Daoy (cell line): ENCODE results near the gene ERBIN. TPM values are rescaled to one million over a fixed set of nuclear protein-coding genes. Genes with fewer than 3 reads are reported as not detected.
"Not testable (repeated sequence)": the region's sequence is repeated elsewhere in the genome, so short reads cannot be mapped to it uniquely, and the experiment has no call there.

ENCODE experiments used
- DNase-seq: peaks from one replicate; pipeline ENCODE4 v3.0.0-alpha.2; 2015; ENCODE audit warnings: low read depth
- total RNA-seq: library from RNA; depleted of rRNA; stranded (reverse); fragments of >200 nt; shearing (Covaris generic); gene quantifications from 2 replicates; pipeline ENCODE4 v1.2.3, GENCODE V29; 2014

The ERBIN gene
- total RNA-seq, 1 experiment from 2014 or later, result 48.6 TPM

DNA sequence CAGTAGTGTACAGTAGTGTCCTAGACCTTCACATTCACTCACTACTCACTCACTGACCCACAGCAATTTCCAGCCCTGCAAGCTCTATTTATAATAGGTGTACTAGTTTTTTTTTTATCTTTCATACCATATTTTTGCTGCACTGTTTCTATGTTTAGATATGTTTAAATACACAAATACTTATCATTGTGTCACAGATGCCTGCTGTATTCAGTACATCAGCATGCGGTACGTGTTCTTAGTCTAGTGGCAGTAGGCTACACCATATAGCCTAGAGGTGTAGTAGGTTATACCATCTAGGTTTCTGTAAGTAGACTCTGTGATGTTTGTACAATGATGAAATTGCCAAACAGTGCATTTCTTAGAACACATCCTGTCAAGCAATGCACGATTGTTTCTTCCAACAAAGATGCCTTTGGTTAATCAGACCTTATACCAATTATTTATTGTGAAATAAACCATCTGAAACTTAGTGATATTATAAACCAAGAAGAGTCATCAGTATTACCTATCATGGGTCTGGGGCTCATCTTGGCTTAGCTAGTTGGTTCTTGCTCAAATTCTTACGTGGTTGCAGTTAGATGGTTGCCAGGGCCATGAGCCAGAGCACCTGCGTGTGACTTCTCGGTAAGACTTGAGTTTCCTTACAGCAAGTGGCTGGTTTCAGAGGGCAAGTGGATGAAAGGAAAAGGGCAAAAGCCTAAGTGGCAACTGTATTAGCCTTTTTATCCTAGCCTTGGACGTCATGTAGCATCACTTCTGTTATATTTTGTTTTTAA lies 41.1 kb downstream of the ERBIN start:
- DNase-seq, result no peak

DNA sequence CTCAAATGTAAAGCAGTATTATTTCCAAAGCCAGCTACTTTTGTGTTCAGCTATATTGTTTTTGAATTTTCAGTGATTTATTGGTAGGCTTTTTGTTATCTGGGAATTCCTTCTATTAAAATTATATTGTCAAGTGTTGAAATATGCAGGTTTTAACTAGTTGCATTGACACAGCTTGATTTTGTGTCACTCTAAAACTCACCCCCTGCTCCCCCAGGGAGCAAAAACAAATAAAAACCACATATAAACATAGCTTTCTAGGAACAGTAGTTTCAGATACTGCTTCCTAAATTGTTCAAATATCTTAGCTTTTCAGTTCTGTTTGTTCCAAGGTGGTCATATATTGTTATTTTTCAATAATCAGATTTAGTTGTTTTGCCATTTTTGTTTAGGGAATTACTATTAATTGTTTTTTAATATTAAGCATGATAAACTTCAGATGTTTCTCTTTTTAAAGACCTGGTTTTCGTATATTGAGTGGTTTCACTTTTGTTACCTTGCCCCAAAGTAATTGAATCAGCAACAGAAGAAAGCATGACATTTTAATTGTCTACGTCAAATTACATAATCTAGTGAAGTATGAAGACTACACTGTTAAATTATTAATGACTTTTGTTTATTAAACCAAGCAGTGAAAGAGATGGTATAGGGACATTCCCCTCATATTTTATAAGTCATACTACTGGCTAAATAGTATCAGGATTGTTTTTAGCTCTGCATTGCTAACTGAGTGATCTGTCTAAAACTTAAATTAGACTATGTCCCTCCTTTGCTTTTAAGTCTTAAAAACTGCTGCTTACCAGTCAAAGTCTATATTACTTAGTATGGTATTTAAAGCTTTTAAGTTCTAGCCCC lies 43.4 kb downstream of the ERBIN start:
- DNase-seq, result no peak

DNA sequence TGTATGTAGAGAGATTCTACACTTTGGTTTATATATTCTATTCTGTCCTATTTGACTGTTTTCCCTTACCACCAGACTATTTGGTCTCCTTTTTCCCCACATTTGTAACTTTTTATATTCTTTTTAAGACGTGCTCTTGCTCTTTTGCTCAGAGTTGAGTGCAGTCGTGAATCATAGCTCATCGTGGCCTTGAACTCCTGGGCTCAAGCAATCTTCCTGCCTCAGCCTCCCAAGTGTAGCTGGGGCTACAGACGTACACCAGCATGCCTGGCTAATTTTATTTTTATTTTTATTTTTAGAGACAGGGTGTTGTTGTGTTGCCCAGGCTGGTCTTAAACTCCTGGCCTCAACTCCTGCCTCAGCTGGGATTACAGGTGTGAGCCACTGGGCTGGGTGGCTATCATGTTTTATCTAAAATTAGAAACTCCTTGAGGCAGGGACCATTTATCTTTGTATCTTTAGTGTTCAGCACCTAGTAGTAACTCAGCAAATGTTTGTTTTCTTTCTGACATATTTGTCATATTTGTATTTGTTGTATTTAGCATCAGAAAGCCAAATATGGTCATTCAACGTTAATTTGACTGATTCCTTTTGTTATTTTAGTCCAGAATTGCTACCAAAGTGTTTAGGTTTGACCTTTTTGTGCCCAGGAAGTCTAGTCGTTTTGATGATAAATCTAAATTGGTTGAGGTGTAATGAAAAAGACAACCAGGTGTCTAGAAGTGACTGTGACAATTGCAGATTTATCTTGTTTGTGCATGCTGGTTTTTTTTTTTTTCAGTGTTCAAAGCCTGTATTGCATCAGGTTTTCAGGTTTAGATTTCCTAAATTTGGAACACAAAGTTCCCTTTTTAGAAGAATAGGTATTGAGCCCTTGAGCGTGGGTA lies 44.3 kb downstream of the ERBIN start:
- DNase-seq, result no peak

DNA sequence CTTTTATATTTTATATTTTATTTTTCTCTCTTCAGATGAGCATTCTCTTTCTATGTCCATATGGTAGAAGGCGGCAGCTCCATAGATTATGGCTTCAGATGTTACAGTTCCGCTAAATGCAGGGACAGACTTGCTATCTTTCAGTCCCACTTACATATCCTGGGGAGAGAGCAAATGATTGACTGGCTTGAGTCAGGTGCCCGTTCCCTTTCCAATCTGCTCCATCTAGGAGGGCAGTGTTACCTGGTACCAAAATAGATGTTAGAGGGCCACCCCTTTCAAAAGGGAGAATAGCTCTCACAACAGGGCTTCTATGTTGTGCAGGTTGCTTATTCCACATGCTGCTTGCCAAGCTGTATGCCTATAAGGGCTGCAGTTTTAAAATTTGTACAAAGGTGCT lies 45.3 kb downstream of the ERBIN start:
- DNase-seq, result no peak

DNA sequence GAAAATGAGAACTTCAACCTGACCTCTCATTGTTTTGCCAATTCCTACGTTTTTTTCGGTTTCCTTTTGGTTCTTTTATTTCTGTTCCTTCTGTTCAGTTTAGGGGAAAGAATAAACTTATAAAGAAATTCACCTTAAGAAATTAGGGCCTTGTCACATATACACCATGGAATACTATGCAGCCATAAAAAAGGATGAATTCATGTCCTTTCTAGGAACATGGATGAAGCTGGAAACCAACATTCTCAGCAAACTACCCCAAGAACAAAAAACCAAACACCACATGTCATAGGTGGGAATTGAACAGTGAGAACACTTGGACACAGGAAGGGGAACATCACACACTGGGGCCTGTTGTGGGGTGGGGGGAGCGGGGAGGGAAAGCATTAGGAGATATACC lies 46.5 kb downstream of the ERBIN start:
- not testable (repeated sequence) for DNase-seq

DNA sequence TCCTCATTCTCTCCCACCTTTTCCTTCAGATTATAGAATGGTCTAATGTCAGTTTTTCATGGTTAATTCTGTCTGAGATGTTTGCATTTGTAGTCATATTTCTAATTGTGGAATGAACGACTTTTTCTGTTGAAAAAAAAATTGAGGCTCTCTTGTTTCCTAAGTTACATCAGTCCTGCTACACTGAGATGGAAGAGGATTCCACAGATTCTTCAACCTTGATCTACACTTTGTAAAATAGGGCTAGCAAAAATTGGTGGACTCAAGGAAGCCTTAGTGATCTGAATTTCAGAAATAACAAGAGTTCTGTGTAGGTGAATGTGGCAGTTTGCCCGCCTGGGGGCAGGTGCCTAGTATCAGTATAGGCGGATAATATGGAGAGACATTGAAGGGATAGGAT lies 51.9 kb downstream of the ERBIN start:
- DNase-seq, result no peak

DNA sequence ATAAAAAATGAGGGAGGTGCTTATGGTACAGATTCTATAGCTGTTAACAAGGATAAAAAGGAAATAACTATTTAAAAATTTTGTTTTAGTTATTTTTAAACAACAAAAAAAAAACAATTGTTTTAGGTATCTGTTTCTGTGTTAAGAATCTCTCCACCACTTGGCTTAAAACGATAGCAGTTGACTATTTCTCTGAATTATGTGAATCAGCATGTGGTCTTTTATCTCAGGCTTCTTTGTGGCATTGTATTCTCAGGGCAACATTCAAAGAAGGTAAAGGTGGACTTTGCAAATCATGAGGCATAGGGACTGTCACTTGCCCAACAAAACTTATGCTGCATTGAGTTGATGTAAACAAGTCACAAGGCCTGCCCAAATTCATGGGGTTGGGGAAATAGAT lies 55.2 kb downstream of the ERBIN start:
- no peak for DNase-seq

DNA sequence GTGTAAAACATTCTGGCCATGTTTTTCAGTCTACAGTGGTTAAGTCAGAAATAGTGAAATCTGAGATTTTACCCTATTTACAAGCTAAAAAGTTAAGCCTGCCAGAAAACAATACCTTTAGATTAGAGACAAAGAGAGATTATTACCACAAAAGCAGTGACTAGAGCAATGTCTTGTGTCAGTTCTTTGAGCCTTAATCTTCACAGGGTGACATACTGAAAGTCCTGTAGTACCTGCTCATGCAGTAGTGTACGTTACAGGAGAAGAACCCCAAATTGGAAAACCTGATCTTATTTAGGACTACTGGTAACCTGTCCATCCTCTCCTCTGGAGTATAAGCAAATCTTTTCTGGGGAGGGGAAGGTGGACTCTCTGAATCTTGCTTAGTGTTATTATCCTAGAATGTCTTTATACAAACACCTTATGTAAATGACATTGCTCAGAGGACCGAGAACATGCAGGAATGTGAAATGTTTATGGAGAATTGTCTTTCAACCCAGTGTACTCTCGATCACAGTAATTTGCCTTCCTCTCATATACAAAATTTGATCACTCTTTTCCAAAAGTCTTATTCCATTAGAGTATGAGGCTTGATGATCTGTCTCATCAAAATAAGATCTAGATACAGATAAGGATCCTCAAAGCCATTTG lies 55.7 kb downstream of the ERBIN start:
- DNase-seq, result no peak

DNA sequence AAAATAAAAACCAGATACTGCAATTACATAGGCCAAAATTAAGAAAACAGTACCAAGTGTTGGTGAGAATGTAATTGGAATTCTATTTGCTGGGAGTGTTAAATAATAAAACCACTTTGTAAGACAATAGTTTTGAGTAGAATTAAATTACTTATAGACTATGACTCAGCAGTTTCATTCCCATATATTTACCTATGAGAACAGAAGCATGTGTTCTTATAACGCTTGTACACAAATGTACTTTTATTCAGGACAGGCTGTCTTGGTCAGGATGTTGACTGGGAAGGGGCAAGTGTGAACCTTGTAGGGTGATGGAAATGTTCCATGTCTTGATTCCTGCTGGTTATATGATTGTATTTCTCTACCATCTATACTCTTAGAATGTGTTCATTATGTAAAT lies 56.3 kb downstream of the ERBIN start:
- DNase-seq, result no peak

DNA sequence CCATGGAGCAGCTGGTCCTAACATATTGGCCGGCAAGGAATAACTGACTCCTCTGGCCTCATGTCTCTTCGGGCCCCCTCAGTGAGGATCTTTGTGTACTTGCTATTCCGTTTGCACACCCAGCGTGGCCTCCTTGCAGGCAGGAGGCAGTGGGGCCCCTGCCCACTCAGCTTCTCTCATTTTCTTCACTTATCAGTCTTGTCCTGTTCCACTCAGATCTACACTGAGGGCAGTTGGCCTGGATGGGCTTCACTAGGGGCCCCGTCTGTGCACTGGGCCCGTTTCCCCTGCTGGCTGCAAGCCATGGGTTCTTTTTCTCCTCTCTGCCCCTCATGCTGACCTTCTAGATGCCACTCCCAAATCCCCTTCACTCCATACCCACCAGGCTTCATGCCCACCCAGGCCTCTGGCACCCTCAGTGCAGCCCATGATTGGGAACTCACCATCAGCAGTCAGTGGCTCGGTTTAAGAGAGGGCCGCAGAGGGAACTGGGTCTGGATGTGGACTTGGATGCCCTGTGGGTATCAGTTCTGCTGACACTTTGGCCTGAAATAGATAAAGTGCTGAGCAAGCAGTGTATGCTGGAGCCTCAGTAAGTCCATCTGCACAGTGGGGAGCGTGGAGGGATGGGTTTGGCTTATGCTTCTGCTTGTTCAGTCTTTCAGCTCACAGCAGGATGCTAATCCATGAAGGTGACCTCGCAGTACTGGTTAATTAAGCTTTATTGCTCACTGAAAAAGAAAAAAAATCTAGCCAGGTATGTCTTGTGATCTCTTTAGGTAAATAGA lies 57.9 kb downstream of the ERBIN start:
- no peak for DNase-seq

DNA sequence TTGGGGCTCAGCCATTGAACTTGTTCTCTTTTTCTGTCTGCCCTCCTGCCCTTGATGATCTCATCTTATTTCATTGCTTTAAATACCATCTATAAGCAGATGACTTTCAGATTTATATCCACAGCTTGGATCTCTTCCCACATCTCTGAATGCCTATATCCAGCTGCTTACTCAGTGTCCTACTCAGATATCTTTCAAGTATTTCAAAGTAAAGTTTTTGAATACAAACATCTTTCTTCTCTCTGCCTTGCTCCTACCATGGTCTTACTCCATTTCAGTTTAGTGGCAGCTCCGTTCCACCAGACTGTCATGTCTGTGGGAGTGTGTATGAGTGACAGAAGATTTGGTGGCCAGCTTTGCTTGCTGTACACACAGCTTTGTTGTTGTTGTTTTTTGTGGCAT lies 59.7 kb downstream of the ERBIN start:
- peak; percentile 4 for DNase-seq

DNA sequence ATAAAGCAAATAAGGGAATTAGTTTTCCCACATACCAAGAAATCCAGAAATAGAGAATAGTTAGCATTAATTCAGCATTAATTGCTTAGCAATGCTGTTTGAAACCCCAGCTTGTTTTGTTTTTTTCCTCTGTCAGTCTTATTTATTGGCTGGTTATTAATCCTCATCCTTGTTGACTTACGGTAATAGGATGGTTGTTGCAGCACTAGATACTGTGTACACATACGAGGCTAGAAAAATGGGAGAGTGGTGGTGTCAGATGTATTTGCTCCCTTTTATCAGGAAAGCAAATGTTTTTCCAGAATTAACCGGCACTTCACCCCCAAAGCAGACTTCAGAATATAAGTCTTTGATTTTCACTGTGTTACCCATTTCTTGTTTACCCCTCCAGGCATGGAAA lies 60.4 kb downstream of the ERBIN start:
- DNase-seq, result no peak

DNA sequence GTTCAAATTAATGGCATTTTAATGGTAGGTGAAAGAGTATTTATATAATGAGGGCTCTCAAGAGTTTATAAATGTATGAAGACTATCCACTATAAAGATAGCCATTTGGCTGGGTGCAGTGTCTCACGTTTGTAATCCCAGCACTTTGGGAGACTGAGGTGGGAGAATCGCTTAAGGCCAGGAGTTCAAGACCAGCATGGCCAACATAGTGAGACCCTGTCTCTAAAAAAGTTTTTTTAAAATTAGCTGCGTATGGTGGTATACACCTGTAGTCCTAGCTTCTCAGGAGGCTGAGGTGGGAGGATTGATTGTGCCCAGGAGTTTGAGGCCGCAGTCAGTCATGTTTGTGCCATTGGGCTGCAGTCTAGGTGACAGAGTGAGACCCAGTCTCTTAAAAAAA lies 61.6 kb downstream of the ERBIN start:
- DNase-seq, result no peak

DNA sequence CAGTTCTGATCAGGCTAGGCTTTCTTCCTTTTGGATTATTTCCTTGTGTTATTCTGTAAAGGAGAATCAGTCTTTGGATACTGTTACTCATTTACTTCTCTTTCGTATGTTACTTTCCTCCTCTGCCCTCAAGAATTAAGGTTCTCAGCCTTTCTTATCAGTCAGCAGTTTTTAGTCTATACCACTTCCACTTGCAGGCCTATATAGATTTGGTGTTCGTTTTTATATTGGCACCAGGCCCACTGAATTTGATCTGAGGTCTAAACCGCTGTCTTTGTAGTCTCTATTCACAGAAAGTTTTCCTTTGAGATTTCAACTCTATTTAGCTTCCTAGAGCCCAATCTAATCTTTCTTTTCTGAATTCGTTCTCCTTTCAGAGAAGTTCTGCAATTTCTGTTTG lies 62.8 kb downstream of the ERBIN start:
- DNase-seq, result no peak

DNA sequence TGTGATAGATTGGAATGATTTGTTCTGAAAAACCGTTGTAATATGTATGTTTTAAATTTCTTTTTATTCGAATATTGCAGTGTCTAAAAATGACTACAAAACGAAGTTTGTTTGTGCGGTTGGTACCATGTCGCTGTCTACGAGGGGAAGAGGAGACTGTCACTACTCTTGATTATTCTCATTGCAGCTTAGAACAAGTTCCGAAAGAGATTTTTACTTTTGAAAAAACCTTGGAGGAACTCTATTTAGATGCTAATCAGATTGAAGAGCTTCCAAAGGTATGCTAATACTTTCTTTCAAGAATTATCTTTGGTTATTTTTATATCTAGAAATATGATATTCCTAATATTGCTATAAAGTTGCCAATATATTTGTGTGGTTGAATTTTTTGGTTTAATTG lies 66.3 kb downstream of the ERBIN start:
- DNase-seq, result no peak

DNA sequence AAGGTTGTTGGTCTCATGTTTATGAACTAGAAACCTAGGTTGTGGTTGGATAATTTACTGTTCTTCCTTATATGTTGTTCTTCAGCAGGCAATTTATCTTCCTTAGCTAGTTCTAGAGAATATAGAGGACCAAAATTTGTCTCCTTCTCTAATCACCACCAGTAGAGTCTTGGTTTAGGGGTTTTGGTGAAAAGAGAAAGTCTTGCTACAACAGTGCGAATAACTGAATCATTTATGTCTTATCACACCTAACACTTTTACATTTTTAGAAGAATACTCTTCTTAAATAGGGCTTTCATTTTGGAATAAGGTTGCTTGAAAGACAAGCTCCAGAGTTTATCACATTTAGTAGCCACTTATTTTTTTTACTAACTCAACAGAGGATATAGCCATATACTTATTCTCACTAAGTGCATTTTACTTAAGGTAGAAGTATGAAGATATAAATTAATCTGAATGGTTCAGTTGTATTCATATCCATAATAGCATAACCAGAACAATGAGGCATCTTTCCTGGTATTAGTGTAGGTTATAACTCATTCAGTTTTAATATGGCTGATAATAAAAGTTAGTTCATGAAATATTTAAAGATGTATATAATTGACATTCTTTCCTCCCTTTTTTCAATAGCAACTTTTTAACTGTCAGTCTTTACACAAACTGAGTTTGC lies 67.9 kb downstream of the ERBIN start:
- no peak for DNase-seq

DNA sequence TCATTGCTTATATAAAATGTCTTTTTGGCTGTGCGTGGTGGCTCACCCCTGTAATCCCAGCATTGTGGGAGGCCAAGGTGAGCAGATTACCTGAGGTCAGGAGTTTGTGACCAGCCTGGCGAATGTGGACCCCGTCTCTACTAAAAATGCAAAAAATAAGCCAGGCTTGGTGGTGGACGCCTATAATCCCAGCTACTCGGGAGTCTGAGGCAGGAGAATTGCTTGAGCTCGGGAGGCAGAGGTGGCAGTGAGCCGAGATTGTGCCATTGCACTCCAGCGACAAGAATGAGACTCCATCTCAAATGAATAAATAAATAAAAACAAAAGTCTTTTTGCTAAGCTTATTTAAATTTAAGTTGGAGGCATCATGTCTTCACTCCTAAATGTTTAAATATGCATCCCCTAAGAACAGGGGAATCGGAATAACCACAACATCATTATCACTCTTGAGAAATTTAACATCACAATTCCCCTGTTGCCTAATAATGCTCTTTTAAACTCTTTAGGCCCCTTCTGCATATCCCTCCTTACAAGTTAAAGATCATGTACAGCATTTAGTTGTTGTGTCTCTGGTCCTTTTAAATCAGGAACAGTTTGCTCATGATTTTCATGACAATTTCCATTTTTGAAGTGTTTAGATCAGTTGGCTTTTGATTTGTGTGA lies 72.8 kb downstream of the ERBIN start:
- no peak for DNase-seq

DNA sequence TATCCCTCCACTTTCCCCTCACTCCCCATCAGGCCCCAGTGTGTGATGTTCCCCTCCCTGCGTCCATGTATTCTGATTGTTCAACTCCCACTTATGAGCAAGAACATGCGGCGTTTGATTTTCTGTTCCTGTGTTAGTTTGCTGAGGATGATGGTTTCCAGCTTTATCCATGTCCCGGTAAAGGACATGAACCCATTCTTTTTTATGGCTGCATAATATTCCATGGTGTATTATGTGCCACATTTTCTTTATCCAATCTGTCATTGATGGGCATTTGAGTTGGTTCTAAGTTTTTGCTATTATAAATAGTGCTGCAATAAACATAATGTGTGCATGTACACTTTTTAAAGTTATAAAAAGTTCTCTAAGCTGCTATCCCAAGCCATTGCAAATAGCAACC lies 75.6 kb downstream of the ERBIN start:
- no peak for DNase-seq

DNA sequence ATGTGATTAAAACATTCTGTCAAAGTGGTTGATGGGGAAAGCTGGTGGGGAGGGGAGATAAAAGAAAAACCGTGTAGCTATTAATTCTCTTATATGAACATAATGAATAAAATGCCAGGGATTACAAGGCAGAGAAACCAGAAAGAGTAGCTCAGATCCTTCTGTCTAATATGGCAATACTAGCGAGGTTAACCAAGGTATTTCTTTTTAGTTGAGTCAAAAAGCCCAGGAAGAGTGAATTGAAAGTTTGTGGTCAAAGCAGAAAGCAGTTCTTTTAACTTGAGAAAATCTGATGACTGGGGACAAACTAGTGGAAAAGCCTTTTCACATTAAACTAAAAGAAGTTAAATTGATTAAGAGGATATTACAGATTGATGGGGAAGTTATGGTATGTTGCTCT lies 76.0 kb downstream of the ERBIN start:
- no peak for DNase-seq

DNA sequence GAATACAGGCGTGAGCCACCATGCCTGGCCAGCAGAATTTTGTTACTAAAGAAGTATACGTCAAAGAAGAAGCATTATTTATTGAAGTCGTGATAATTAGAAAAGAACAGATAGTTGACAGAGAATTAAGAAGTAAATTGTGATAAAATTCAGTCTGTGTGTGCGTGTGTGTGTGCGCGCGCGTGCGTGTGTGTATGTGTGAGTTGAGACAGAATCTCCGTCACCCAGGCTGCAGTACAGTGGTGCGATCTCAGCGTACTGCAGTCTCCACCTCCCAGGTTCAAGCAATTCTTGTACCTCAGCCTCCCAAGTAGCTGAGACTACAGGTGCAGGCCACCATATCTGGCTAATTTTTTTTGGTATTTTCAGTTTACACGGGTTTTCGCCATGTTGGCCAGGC lies 77.8 kb downstream of the ERBIN start:
- no peak for DNase-seq
